ENCODE results near the gene LIX1L. TPM values are rescaled to one million over a fixed set of nuclear protein-coding genes. Genes with fewer than 3 reads are reported as not detected.

The LIX1L gene
- 27.8 and 33.4 TPM in 2 replicates for total RNA-seq

GRCh38 chr1:145957443-145958319, at the start of gene LIX1L:
LIX1L (minus strand) TSS chr1:145958017; CDS start chr1:145957927, 90 bp downstream.

GRCh38 chr1:145996433-145997015, 38.7 kb upstream of the LIX1L start, which contains the start of gene TXNIP:
TXNIP (minus strand) TSS chr1:145996579; CDS start chr1:145996266, 313 bp downstream.

GRCh38 chr1:145964328-145965118, 6.7 kb upstream of the LIX1L start, which contains the start of the genes ANKRD34A and POLR3GL:
ANKRD34A (minus strand) TSS chr1:145964575; CDS start chr1:145961759, 2,816 bp downstream.
POLR3GL (plus strand) TSS chr1:145964690; CDS start chr1:145974866, 10,176 bp downstream.

GRCh38 chr1:145927063-145927886, 30.5 kb downstream of the LIX1L start, which contains the start of gene RBM8A:
RBM8A (minus strand) TSS chr1:145927484; CDS start chr1:145927426, 58 bp downstream.

GRCh38 chr1:145918144-145918991, 39.4 kb downstream of the LIX1L start, which contains the start of gene PEX11B:
PEX11B (minus strand) TSS chr1:145918717; CDS start chr1:145918688, 29 bp downstream.

GRCh38 chr1:145885738-145886287, 72.0 kb downstream of the LIX1L start, which contains the start of gene ANKRD35:
ANKRD35 (minus strand) TSS chr1:145885866; CDS start chr1:145885758, 108 bp downstream.

Other genes starting within 250 kb of the LIX1L start
- gene CD160, start 238.5 kb downstream of the LIX1L start, total RNA-seq: not detected in 2 replicates
- gene RNF115, start 133.9 kb downstream of the LIX1L start, total RNA-seq: 6.5 and 6.9 TPM in 2 replicates
- 18.2 and 21.2 TPM in 2 replicates for gene POLR3C, start 133.8 kb downstream of the LIX1L start, total RNA-seq
- gene NUDT17, start 112.4 kb downstream of the LIX1L start, total RNA-seq: 1.3 and 1.6 TPM in 2 replicates
- gene PIAS3, start 98.9 kb downstream of the LIX1L start, total RNA-seq: 25.8 and 32.3 TPM in 2 replicates
- gene ANKRD35, start 72.2 kb downstream of the LIX1L start, total RNA-seq: 1.1 and 1.3 TPM in 2 replicates
- gene ITGA10, start 48.0 kb downstream of the LIX1L start, total RNA-seq: 9.4 and 10.8 TPM in 2 replicates
- 26.4 and 34.8 TPM in 2 replicates for gene PEX11B, start 39.3 kb downstream of the LIX1L start, total RNA-seq
- 89.7 and 102 TPM in 2 replicates for gene RBM8A, start 30.5 kb downstream of the LIX1L start, total RNA-seq
- gene ANKRD34A, start 6.6 kb upstream of the LIX1L start, total RNA-seq: 0.16 and 0.18 TPM in 2 replicates
- 10.1 and 12.5 TPM in 2 replicates for gene POLR3GL, start 6.7 kb upstream of the LIX1L start, total RNA-seq
- gene TXNIP, start 38.6 kb upstream of the LIX1L start, total RNA-seq: 302 and 306 TPM in 2 replicates
- gene HJV, start 63.7 kb upstream of the LIX1L start, total RNA-seq: not detected in 2 replicates
- 1.9 and 2.5 TPM in 2 replicates for gene NBPF10, start 186.8 kb upstream of the LIX1L start, total RNA-seq